Measurements from ENCODE around the gene SAMD10.
"Not testable (repeated sequence)": the region's sequence is repeated elsewhere in the genome, so short reads cannot be mapped to it uniquely, and the experiment has no call there.

SAMD10 gene

DNA sequence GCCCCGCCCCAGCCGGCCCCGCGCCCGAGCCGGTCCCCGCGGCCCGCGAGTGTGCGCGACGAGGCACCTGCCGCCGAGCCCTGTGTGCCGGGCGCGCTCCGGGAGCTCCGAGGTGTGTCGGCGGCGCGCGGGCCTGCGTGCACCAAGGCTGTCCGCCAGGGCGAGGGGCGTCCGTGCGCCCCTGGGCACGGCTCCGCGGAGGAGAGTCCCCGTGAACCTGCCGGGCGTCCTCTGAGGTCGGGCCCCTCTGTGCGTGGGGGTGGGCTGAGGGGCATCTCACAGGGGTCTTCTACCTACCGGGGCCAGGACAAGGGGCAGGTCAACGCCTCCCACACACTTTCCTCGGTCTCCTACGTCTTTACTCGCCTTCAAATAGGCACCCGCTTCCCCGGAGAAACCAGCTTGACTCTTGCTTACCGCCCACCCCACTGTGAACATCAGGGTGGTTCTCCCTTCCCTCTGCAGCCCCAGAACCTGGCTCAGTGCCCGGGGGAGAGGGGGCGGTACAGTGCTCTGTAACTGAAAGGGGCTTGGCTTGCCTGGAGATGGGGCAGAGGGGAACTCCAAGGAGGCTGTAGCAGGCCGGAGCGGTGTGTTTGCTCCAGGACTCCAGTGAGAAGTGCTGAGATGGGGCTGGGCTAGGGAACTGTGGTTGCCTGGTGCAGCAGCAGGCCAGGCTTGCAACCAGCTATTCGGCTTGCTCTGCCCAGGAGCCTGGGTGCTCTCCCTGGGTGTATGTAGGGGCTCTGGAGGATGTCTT, at the start of gene SAMD10:
TSS of gene SAMD10 (minus strand) at position 86 of the 760 bp plus-strand sequence. CDS start 175 bp downstream, outside the sequence.
- DNase-seq = peak; percentile 87

DNA sequence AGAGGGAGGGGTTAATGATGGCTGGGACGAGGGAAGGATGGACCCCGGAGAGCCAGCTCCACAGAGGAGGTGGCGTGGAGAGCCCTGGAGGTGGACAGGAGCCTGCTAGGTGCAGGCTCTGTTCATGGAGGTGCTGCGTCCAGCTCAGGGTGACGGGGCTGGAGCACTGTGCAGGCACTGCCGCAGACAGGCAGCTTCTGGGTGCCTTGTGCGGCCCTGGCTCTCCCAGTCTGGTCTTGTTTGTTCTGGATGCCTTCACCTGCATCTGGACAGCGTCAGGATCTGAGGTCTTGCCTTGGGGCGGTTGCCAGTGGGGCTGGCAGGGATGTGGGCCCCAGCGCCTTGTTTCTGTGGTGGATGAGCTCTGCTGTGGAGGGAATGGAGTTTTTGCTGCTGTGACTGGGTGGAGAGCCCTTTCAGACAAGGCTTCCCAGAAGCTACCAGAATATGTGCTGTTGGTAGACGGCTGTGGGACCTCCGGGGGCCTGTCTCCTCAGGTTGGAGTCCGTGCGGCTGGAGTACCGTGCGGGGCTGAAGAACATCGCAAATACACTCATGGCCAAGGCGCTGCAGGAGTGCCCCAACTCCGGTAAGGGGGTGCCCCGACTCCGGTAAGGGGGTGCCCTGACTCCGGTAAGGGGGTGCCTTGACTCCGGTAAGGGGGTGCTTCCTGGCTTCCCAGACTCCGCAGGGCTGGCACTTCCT, 48.7 kb upstream of the SAMD10 start:
- DNase-seq = no peak

DNA sequence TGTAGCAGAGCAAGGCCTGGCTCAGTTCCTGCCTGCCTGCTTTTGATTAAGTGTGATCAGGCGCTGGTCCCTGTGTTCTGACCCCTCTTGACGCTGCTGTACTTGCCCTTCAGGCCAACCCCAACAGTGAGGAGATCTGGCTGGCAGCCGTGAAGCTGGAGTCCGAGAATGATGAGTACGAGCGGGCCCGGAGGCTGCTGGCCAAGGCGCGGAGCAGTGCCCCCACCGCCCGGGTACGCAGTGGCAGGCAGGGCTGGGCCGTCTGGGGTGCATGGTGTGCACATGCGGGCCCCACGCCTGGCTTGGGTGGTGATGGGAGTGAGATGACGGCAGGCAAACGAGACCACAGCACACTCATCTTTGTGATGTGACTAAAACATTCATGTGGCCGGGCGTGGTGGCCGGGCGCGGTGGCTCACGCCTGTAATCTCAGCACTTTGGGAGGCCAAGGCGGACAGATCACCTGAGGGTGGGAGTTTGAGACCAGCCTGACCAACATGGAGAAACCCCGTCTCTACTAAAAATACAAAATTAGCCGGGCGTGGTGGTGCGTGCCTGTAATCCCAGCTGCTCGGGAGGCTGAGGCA, 46.5 kb upstream of the SAMD10 start:
- no peak for DNase-seq

DNA sequence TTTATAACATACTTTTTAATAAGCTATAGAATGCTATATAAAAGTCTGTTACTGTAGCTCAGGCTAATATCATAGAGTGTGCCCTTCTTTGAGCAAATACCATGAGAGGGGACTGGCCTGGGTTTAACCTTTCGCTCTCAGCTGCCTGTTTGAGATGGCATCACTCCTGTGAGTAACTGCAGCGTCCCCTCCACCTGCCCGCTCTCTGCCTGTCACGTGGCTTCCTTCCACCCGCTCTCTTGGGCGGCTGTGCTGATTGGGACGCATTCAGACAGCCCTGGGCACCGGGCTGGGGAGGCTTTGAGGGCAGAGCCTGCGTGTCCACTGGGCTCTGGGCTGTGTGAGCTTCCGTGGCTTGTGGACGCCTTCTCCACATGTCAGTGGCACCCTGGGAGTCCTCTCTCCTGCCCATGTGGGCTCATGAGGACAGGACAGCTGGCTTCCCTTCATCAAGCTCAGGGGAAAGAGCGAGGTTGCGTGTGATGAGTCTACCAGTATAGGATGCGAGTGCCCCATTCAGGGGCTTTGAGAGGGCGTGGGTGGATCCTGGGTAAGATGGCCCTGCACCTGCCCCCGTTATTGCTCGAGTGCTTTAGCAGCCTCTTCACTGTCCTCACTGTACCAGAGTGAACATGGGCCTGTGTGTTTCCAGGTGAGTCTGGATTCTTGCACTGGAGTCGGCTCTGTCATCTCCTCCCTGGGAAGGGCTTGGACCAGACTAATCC, 45.8 kb upstream of the SAMD10 start:
- no peak for DNase-seq

DNA sequence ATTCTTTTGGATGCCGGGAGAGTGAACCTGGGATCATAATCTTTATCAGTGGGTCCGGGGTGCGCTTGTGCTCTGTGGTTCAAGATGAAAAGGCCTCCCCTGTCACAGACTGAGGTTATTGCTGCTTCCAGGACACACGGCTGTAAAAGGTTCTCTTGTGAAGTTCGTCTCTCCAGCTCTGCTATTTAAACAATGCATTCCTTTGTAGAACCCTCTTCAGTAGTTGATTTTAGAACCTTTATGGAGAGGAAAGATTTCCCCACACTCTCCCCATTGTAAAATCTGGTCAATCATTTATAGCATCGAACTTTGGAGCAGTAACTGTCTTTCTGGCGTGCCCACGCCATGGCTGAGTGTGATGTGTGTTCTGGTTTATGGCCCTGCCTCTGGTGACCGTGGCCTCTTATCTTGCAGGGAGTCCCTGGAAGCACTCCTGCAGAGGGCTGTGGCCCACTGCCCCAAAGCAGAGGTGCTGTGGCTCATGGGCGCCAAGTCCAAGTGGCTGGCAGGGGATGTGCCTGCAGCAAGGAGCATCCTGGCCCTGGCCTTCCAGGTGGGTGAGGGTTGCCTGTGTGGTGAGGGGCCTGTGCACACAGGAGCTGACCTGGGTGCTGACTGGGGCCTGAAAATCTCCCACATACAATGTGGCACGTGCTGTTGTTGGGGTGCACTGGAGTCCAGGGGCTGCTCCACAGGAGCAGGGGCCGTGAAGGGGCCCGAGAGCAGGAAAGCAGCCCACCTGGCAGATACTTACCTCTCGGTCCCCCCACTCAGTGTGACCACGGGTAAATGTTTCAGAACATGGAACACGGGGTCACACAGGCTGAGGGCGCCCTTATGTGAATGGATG, 44.9 kb upstream of the SAMD10 start:
- no peak for DNase-seq

DNA sequence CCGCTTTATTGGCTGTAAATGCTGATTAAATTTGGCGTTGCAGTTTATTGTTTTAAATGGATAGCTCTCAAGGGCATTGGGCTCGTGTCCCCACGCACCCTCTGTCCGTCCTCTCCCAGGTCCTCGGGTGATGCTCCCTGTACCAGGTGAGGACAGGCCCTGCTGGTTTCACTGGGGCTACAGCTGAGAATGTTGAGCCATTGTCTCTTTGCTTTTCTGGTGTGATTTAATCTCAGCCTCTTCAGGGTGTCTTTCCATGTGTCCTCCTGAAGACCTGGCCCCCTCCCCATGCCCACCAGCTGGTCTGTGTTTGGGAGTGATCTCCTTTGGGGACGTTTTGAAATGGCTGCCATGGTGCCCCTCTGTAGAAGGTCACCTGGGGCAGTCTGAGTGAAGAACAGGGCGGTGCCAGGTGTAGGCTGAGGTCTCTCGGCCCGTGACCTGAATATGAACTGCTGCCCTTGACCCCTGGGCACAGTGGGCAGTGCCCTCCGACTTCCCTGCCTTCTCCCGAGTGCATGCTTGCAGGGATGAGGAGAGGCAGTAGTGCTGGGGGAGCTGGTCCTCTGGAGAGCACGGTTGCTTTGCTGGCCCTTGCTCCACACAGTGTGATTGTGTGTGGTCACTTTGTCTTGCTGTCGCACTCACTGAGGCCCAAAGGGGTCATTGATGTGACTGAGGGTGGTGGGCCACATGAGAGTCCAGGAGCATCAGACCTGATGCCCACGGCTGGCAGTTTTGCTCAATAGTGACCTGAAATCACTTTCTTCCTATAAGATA, 44.1 kb upstream of the SAMD10 start:
- DNase-seq = no peak

DNA sequence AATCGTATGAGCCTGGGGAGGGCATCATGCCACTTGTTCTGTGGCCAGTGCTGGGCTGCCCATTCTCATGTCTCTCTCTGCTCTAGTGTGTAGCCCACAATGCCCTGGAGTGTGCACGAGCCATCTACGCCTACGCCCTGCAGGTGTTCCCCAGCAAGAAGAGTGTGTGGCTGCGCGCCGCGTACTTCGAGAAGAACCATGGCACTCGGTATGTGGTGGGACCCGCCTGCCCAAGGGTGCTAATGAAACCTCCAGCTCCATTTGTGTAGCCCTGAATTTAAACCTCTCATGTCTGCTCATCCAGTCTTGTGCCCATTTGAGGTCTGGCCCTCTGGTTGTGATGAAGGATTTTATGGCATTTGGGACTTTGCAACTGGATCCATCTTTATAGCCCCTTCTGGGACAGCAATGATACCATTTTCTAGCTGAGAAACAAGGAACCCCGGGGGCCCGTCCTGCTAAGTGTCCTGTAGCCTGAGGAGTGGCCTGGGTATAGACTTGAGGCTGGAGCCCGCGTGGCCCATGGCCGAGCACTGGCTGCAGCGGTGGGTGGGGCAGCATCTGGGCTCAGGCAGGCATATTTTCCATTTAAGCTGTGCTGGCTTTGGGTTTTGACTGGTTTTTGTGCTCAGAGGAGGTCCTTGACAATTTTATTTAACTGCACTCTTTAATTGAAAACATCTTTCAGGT, 43.4 kb upstream of the SAMD10 start:
- no peak for DNase-seq

DNA sequence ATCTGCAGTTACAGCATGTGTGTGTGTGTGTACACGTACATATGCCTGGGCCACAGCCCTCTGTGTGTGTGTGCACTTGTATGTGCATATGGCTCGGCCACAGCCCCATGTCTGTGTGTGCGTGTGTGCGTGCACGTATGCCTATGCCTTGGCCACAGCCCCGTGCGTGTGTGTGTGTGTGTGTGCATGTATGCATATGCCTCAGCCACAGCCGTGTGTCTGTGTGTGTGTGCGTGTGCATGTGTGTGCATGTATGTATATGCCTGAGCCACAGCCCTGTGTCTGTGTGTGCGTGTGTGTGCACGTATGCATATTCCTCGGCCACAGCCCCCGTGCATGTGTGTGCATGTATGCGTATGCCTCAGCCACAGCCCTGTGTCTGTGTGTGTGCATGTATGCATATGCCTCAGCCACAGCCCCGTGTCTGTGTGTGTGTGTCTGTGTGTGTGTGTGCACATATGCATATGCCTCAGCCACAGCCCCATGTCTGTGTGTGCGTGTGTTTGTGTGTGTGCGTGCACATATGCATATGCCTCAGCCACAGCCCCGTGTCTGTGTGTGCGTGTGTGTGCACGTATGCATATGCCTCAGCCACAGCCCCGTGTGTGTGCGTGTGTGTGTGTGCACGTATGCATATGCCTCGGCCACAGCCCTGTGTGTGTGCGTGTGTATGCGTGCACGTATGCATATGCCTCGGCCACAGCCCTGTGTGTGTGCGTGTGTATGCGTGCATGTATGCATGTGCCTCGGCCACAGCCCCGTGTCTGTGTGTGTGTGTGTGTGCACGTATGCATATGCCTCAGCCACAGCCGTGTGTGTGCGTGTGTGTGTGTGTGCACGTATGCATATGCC, 41.9 kb upstream of the SAMD10 start:
- DNase-seq = no peak

DNA sequence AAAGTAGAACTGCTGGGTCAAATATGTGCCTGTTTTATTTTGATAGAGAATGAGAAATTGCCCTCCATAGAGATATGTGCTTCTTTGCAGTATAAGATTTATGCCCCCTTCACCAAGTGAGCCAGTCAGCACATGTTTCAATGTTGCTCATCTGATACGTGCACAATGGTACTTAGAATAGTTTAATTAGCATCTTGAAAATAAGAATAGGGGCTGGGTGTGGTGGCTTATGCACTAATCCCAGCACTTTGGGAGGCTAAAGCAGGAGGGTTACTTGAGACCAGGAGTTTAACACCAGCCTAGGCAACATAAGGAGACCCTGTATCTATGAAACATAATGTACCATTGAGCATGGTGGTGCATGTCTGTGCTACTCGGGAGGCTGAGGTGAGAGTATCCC, 36.2 kb upstream of the SAMD10 start:
- DNase-seq = no peak

DNA sequence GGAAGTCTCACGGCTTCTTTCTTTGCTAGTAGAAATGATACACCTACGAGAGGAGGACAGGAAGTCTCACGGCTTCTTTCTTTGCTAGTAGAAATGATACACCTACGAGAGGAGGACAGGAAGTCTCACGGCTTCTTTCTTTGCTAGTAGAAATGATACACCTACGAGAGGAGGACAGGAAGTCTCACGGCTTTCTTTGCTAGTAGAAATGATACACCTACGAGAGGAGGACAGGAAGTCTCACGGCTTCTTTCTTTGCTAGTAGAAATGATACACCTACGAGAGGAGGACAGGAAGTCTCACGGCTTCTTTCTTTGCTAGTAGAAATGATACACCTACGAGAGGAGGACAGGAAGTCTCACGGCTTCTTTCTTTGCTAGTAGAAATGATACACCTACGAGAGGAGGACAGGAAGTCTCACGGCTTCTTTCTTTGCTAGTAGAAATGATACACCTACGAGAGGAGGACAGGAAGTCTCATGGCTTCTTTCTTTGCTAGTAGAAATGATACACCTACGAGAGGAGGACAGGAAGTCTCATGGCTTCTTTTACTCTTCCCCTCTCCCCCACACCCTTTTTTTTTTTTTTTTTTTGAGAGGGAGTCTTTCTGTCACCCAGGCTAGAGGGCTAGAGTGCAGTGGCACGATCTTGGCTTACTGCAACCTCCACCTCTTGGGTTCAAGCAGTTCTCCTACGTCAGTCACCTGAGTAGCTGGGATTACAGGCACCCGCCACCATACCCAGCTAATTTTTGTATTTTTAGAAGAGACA, 33.1 kb upstream of the SAMD10 start:
- DNase-seq = not testable (repeated sequence)

DNA sequence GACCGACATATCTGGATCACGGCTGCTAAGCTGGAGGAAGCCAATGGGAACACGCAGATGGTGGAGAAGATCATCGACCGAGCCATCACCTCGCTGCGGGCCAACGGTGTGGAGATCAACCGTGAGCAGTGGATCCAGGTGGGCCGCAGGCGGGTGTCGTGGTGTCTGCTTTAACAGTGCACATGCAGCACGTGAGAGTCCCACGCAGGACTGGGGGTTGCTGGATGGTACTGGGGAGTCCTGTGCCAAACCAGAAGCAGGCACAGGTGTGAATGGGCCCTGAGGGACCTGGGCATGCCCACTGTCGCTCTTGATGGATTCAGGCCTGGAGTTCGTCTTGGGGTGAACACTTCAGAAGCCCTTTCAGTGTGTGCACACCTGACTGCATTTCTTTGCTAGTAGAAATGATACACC, 31.9 kb upstream of the SAMD10 start:
- no peak for DNase-seq

DNA sequence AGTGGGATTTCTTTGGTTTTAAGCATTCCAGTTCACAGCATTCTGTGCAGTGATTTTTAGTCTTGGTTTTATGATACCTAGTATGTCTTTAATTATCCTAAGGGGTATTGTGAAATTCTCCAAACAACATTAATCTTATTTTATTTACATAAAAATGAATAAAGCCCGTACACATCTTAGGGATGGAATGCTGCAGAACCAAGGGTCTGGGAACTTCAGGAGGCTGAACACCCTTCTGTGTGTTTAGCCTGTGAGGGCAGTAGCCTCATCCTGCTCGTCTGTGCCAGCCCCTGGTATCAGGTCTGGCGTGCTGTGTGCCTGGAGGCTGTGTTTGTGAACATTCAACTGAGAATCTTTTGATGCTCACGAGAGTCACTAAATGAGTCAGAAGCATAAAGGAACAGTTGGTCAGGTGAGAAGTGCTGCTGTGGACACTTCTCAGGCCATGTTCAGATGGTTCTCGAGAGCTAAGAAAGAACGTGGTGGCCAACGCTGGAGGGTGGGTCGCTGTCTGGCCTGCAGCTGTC, 31.3 kb upstream of the SAMD10 start:
- no peak for DNase-seq

DNA sequence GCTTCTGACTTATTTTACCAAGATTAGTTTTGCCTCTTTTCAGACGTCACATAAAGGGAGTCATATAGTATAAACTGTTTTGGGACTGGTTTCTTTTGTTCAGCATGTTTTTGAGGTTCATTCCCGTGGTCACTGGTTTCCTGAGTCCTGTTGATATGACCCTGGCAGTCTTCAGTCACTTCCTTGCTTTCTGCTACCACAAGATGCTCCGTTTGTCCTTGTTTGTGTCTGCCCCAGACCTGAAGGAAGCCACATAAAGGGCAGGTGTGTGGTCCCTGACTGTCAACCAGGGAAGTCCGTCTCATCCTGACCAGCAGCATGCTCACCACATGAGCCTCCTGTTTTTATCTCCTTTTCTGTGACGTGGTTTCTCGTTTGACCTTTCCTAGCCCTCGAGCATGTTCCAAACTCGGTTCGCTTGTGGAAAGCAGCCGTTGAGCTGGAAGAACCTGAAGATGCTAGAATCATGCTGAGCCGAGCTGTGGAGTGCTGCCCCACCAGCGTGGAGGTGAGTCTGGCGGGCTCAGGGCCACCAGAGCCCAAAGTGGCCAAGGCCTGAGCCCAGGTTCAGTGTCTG, 30.5 kb upstream of the SAMD10 start:
- DNase-seq = no peak

DNA sequence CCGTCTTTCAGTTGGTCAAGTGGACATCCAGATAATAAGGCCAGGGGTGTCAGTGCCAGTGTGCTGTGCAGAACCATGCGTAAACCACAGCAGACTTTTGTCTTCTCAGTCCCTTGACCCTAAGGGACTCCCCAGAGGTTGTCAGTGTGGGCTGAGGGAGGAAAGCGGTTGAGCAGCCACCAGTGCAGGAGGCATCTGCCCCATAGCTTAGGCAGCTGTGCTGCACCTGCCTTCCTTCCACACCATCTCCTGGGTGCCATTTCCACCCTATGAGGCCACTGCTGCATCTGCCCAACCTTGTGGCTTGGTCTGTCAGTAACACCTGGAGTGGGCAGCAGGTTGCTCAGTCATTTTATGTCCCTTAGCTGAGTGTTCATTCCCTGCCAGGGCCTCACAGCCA, 27.5 kb upstream of the SAMD10 start:
- no peak for DNase-seq

DNA sequence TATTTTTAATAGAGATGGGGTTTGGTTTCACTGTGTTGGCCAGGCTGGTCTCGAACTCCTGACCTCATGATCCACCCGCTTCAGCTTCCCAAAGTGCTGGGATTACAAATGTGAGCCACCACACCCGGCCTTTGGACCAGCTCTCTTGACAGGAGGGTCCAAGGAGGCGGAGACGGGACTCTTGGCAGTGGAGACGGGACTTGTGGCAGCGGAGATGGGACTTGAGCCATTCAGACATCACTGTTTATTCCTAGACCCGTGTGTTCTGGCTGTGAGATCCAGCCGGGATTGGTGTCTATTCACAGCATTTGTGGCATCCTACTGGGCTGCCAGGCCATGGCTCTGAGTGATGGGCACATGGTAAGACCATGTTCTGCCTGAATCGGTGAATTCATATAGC, 27.0 kb upstream of the SAMD10 start:
- DNase-seq = no peak

DNA sequence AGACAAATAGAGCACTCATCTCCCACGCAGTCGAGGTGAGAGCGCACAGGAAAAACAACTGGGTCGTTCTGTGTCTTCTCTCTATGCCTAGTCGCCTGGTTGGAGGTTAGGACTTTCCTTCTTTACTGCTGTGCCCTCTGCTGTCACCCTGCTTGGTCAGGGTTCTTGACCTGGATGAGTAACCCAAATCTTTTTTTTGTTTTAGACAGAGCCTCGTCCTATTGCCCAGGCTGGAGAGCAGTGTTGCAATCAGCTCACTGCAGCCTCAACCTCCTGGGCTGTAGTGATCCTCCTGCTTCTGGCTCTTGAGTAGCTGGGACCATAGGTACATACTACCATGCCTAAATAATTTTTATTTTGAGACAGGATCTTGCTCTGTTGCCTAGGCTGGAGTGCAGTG, 26.0 kb upstream of the SAMD10 start:
- no peak for DNase-seq

DNA sequence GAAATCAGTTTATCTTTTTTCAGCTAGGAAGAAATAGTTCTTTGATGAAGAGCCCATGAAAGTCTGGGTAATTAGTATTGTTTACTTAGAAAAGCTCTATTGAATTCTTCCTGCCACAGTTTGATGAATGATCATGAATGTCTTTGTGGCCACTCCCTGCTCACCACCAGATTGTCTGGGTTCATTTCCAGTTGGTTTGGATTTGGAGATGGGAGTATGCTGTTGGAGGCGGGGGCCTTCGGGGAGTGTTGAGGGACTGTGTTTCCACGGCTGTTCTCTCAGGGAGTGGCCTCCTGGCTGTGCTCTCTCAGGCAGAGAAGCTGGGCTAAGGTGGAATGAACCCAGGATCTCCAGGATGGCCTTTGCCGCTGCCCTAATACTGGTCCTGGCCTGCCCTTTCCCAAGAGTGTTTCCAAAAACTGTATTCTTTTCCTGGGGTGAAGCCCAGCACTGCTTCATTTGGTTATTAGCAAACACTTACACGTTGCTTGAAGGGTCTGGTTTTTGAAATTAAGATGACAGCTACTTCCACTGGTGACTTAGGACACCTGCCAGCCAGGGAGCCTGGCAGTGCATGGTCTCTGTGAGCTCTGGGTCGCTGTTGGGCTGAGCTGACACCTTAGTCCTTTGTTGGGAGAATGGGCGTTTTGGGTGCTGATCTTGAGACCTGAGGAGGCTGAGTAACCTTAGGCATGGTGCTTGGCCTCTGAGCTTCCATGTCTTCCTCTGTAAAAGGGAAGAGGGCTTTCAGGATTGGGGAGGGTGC, 24.7 kb upstream of the SAMD10 start:
- DNase-seq = no peak

DNA sequence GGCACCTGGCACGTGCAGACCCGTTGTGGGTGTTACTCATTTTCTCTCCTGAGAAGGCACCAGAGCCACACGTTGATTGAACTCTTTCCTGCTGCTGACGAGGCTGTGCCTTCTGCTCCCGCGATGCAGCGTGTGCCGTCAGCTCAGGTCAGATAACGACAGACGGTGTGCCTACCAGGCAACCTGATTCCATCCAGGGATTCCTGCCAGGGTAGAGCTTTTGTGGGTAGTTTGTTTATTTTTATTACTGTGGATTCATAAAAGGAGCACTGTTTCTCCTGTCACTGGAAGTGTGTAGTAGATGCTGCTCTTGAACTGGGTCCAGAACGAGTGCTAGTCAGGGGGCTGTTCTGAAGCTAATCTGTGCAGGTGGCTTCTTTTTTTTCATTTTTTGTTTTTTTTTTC, 22.2 kb upstream of the SAMD10 start:
- DNase-seq = no peak
